ENCODE data around the gene DOCK3. TPM values are rescaled to one million over a fixed set of nuclear protein-coding genes. Genes with fewer than 3 reads are reported as not detected.
"Not testable (repeated sequence)": the region's sequence is repeated elsewhere in the genome, so short reads cannot be mapped to it uniquely, and the experiment has no call there.

DOCK3 gene
- total RNA-seq, 1 experiment from 2014 or later, result 5.6 TPM

DNA sequence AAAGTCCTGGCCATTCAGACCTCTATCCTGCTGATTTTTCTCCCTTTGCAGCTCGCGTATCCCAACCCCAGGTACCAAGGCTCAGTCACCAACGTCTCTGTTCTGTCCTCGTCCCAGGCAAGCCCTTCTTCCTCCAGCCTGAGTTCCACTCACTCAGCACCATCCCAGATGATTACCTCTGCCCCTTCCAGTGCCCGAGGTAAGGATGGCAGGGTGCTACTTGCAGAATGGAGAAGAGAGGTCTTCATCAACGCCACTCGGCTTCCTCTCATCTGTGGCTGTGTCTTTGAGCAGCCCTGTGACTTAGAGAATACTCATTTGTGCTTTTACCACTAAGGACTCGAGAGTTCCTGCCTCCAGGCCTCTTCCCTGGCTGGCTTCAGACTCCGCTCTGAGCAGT lies 687.7 kb downstream of the DOCK3 start:
- peaks cover 19% of the 10 kb centered on the region for H3K9me3 Mint-ChIP-seq
- no peak for TF ChIP-seq ETV6 (CRISPR knock-in tag; IDR thresholded peaks at IDR 0.05)
- TF ChIP-seq FOXP1 (CRISPR knock-in tag; IDR thresholded peaks at IDR 0.05; ENCODE audit: borderline replicate concordance), result no peak
- no peak for TF ChIP-seq RORB (CRISPR knock-in tag; IDR thresholded peaks at IDR 0.05)
- no peak for TF ChIP-seq TP53 (CRISPR knock-in tag; IDR thresholded peaks at IDR 0.05)
- DNase-seq (ENCODE audit: low spot score) (no peak), ATAC-seq (no peak)
- CTCF ChIA-PET, result no interaction called here
- no peaks in the 10 kb centered on the region; the same call in 1 of the 2 replicates for H3K27me3 Mint-ChIP-seq (ENCODE audit: low read depth)
- H3K36me3 Mint-ChIP-seq, result peaks cover 10% of the 10 kb centered on the region
- POLR2A ChIA-PET, result no interaction called here
- no peak overlapping the region for H3K27ac Mint-ChIP-seq
- H3K4me3 Mint-ChIP-seq, result no peak overlapping the region
- H3K4me1 Mint-ChIP-seq, result no peaks in the 10 kb centered on the region

DNA sequence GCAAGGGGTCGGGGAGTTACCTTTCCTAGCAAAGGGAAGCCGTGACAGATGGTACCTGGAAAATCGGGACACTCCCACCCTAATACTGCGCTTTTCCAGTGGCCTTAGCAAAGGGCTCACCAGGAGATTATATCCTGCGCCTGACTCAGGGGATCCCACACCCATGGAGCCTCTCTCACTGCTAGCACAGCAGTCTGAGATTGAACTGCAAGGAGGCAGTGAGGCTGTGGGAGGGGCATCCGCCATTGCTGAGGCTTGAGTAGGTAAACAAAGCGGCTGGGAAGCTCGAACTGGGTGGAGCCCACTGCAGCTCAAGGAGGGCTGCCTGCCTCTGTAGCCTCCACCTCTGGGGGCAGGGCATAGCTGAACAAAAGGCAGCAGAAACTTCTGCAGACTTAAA lies 693.5 kb downstream of the DOCK3 start:
- Mint-ChIP-seq H3K36me3 (peaks cover 15% of the 10 kb centered on the region), H3K9me3 (peaks cover 24% of the 10 kb centered on the region)
- H3K4me3 Mint-ChIP-seq; H3K27me3 Mint-ChIP-seq (ENCODE audit: low read depth); H3K4me1 Mint-ChIP-seq; H3K27ac Mint-ChIP-seq; POLR2A ChIA-PET; DNase-seq (ENCODE audit: low spot score); ATAC-seq: not testable (repeated sequence)
- CTCF ChIA-PET, result interaction anchor here (1.7 kb wide), 1 partner anchor 752 kb away, joined by 3 read pairs; the partner anchor contains the start of gene MAPKAPK3

DNA sequence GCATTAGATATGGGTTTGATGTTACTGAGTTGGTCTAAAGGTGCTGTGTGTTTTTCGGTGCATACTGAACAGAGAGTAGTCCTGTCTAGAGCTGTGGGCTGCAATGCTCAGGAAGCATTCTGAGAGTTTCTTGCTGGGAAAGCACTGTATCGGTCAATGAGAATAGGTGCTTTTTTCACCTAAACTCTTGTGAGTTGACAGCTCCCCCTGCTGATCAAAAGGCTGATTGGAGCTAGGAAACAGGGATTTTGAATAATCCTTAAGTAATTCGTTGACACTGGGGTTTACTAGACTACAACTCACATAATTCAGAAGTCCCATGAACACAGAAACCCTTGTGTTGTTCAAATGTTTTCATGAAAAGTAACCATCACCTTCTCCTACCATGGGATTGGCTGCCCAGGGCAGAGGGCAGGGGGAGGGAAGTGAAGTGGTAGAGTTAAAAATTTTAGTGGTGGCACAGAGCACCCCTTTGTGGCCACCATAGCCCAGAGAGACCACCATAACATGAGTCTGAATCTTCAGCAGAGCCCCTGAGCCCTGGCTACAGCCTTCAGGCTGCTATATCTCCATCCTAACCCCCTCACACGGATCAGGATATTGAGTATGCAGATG lies 697.3 kb downstream of the DOCK3 start:
- no peaks in the 10 kb centered on the region for H3K4me1 Mint-ChIP-seq
- DNase-seq (ENCODE audit: low spot score), result peak; percentile 67
- no peak overlapping the region for H3K27ac Mint-ChIP-seq
- no peaks in the 10 kb centered on the region for H3K27me3 Mint-ChIP-seq (ENCODE audit: low read depth)
- ATAC-seq, result peak; percentile 89
- peaks cover 10% of the 10 kb centered on the region for H3K9me3 Mint-ChIP-seq
- ChIA-PET CTCF (interaction anchor here (0.6 to 2.9 kb wide), 30 partner anchors 8 to 755 kb away, joined by 3 to 40 read pairs (median 4); partner anchors contain the start of genes DOCK3, MANF and MAPKAPK3), POLR2A (no interaction called here)
- TF ChIP-seq, protein P1, sequence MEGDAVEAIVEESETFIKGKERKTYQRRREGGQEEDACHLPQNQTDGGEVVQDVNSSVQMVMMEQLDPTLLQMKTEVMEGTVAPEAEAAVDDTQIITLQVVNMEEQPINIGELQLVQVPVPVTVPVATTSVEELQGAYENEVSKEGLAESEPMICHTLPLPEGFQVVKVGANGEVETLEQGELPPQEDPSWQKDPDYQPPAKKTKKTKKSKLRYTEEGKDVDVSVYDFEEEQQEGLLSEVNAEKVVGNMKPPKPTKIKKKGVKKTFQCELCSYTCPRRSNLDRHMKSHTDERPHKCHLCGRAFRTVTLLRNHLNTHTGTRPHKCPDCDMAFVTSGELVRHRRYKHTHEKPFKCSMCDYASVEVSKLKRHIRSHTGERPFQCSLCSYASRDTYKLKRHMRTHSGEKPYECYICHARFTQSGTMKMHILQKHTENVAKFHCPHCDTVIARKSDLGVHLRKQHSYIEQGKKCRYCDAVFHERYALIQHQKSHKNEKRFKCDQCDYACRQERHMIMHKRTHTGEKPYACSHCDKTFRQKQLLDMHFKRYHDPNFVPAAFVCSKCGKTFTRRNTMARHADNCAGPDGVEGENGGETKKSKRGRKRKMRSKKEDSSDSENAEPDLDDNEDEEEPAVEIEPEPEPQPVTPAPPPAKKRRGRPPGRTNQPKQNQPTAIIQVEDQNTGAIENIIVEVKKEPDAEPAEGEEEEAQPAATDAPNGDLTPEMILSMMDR (IDR thresholded peaks at IDR 0.05), result peak; percentile 25; the same call in 1 of the 2 replicates
- TF ChIP-seq MYBL2 (CRISPR knock-in tag; IDR thresholded peaks at IDR 0.05), result no peak
- H3K4me3 Mint-ChIP-seq, result no peak overlapping the region
- H3K36me3 Mint-ChIP-seq, result peaks cover 10% of the 10 kb centered on the region

DNA sequence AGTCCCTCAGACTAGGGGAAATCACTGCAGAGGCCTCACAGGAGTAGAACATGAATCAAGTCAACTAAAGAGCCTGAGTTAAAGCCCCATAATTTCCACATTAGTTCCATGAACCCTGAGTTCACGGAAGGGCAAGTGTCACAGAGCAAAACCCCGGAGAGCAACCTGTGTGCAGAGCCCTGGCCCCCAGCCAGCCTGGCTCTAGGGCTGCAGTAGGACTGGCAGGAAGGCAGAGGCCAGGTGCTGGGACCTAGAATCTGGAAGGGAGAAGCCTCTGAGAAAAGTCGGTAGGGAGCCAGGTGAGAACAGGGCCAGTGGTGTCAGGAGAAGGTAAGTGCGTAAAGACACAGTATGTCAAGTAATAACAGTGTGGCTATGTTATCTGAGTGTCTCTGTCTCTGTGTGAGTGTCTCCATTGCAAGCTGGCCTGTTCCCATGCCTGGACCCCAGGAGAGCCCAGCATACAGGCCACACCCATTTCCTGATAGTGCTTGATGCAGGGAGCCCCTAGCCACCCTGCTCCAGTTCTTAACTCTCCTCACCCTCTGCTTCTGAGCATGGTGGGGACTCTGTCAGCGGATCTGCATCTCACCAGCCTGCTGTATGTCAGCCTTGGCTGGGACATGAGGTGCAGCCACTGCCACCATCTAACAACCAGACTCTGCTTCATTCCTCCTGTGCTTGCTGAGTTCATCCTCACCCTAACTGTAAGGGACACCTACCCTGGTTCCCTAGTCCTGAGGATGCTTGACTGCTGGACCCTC lies 699.1 kb downstream of the DOCK3 start:
- Mint-ChIP-seq H3K27ac (no peak overlapping the region), H3K27me3 (ENCODE audit: low read depth) (no peaks in the 10 kb centered on the region), H3K9me3 (no peaks in the 10 kb centered on the region), H3K4me3 (no peak overlapping the region), H3K36me3 (no peaks in the 10 kb centered on the region), H3K4me1 (no peaks in the 10 kb centered on the region)
- no peak for ATAC-seq
- TF ChIP-seq CREM (CRISPR knock-in tag; IDR thresholded peaks at IDR 0.05) (no peak), FOXP1 (CRISPR knock-in tag; IDR thresholded peaks at IDR 0.05; ENCODE audit: borderline replicate concordance) (no peak)
- TF ChIP-seq, protein P2, sequence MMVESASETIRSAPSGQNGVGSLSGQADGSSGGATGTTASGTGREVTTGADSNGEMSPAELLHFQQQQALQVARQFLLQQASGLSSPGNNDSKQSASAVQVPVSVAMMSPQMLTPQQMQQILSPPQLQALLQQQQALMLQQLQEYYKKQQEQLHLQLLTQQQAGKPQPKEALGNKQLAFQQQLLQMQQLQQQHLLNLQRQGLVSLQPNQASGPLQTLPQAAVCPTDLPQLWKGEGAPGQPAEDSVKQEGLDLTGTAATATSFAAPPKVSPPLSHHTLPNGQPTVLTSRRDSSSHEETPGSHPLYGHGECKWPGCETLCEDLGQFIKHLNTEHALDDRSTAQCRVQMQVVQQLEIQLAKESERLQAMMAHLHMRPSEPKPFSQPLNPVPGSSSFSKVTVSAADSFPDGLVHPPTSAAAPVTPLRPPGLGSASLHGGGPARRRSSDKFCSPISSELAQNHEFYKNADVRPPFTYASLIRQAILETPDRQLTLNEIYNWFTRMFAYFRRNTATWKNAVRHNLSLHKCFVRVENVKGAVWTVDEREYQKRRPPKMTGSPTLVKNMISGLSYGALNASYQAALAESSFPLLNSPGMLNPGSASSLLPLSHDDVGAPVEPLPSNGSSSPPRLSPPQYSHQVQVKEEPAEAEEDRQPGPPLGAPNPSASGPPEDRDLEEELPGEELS (CRISPR knock-in tag; IDR thresholded peaks at IDR 0.05), result no peak
- TF ChIP-seq, protein P3, sequence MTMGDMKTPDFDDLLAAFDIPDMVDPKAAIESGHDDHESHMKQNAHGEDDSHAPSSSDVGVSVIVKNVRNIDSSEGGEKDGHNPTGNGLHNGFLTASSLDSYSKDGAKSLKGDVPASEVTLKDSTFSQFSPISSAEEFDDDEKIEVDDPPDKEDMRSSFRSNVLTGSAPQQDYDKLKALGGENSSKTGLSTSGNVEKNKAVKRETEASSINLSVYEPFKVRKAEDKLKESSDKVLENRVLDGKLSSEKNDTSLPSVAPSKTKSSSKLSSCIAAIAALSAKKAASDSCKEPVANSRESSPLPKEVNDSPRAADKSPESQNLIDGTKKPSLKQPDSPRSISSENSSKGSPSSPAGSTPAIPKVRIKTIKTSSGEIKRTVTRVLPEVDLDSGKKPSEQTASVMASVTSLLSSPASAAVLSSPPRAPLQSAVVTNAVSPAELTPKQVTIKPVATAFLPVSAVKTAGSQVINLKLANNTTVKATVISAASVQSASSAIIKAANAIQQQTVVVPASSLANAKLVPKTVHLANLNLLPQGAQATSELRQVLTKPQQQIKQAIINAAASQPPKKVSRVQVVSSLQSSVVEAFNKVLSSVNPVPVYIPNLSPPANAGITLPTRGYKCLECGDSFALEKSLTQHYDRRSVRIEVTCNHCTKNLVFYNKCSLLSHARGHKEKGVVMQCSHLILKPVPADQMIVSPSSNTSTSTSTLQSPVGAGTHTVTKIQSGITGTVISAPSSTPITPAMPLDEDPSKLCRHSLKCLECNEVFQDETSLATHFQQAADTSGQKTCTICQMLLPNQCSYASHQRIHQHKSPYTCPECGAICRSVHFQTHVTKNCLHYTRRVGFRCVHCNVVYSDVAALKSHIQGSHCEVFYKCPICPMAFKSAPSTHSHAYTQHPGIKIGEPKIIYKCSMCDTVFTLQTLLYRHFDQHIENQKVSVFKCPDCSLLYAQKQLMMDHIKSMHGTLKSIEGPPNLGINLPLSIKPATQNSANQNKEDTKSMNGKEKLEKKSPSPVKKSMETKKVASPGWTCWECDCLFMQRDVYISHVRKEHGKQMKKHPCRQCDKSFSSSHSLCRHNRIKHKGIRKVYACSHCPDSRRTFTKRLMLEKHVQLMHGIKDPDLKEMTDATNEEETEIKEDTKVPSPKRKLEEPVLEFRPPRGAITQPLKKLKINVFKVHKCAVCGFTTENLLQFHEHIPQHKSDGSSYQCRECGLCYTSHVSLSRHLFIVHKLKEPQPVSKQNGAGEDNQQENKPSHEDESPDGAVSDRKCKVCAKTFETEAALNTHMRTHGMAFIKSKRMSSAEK (CRISPR knock-in tag; IDR thresholded peaks at IDR 0.05; ENCODE audit: borderline replicate concordance), result no peak
- DNase-seq (ENCODE audit: low spot score), result no peak
- POLR2A ChIA-PET, result interaction anchor here (0.6 kb wide), 1 partner anchor 738 kb away, joined by 11 read pairs; no protein-coding TSS in a partner anchor
- CTCF ChIA-PET, result no interaction called here

All from WTC11 (cell line).